Upper lobe of left lung (tissue), 4 donors: ENCODE data around the gene PIBF1.

Experiments
- POLR2AphosphoS5 ChIP-seq, 2 donors: sonication (generic); formaldehyde crosslinking; IDR thresholded peaks; one replicate each; pipeline ENCODE4 v1.5.1; 2017; ENCODE audit warnings: antibody characterized with exemption in 2 of 2
- TF ChIP-seq, protein P1 (sequence below), 6 experiments: fragments of 450-650 bp in 4 of 6; fragments of 200-600 bp in 2 of 6; sonication (generic) in 2 of 6; IDR thresholded peaks; one replicate each; pipeline ENCODE4 v1.5.1; 2016 to 2019; ENCODE audit warnings: antibody characterized with exemption in 6 of 6

DNA sequence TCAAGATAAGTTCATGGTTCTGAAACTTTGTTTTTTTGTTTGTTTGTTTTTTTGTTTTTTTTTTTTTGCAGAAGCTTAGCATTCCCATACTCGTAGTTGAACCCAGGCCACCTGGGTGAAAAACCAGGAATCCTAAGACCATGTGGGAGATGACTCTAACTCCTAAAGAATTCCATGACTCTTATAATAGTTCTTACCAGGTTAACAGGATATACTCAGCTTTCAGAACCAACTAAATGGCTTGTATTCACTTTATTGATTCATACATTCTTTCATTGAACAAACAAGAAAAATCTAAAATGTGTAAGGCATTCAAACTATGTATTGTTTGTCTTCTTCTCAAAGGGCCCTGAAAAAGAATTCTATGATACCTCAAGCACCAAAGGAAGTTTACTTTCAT is 236.4 kb downstream of the PIBF1 start:
- TF ChIP-seq POLR2AphosphoS5 (IDR thresholded peaks at IDR 0.05): no peak
- TF ChIP-seq, protein P1, sequence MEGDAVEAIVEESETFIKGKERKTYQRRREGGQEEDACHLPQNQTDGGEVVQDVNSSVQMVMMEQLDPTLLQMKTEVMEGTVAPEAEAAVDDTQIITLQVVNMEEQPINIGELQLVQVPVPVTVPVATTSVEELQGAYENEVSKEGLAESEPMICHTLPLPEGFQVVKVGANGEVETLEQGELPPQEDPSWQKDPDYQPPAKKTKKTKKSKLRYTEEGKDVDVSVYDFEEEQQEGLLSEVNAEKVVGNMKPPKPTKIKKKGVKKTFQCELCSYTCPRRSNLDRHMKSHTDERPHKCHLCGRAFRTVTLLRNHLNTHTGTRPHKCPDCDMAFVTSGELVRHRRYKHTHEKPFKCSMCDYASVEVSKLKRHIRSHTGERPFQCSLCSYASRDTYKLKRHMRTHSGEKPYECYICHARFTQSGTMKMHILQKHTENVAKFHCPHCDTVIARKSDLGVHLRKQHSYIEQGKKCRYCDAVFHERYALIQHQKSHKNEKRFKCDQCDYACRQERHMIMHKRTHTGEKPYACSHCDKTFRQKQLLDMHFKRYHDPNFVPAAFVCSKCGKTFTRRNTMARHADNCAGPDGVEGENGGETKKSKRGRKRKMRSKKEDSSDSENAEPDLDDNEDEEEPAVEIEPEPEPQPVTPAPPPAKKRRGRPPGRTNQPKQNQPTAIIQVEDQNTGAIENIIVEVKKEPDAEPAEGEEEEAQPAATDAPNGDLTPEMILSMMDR (IDR thresholded peaks at IDR 0.05): no peak
